ENCODE results near the gene RALB. TPM values are rescaled to one million over a fixed set of nuclear protein-coding genes. Genes with fewer than 3 reads are reported as not detected.
"Not testable (repeated sequence)": the region's sequence is repeated elsewhere in the genome, so short reads cannot be mapped to it uniquely, and the experiment has no call there.

The RALB gene
- total RNA-seq, 1 experiment from 2014 or later = 17.1 TPM

DNA sequence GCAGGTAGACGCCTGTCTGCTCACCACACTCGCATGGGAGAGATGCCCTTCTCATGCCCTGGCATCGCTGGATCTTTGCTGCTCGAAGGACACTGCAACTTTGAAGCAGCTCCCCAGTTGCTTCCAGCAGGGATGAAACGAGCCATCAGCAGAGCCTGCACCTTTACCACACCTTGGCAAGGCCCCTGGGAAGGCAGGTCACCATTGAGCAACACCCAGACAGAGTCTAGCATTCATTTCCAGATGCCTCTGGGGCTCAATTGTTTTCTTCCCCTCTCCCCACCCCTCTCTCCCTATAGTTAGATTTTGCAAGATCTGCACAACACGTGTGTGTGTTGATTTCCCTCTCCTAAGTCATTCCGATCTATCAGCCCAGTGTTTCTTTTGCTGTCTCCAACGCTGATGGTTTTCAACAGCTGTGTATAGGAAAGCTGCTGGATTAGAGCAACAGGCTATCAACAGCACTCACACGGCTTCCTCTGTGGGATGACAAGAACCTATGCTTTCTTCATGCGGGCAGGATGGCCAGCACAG, 67.7 kb downstream of the RALB start (continued):
- TF ChIP-seq, protein P1, sequence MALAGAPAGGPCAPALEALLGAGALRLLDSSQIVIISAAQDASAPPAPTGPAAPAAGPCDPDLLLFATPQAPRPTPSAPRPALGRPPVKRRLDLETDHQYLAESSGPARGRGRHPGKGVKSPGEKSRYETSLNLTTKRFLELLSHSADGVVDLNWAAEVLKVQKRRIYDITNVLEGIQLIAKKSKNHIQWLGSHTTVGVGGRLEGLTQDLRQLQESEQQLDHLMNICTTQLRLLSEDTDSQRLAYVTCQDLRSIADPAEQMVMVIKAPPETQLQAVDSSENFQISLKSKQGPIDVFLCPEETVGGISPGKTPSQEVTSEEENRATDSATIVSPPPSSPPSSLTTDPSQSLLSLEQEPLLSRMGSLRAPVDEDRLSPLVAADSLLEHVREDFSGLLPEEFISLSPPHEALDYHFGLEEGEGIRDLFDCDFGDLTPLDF (CRISPR knock-in tag; IDR thresholded peaks at IDR 0.05) = no peak
- no peak for TF ChIP-seq ZNF396 (CRISPR knock-in tag; IDR thresholded peaks at IDR 0.05; ENCODE audit: borderline replicate concordance)
- TF ChIP-seq GRHL2 (CRISPR knock-in tag; IDR thresholded peaks at IDR 0.05; ENCODE audit: insufficient replicate concordance, severe bottlenecking) = no peak
- TF ChIP-seq, protein P2, sequence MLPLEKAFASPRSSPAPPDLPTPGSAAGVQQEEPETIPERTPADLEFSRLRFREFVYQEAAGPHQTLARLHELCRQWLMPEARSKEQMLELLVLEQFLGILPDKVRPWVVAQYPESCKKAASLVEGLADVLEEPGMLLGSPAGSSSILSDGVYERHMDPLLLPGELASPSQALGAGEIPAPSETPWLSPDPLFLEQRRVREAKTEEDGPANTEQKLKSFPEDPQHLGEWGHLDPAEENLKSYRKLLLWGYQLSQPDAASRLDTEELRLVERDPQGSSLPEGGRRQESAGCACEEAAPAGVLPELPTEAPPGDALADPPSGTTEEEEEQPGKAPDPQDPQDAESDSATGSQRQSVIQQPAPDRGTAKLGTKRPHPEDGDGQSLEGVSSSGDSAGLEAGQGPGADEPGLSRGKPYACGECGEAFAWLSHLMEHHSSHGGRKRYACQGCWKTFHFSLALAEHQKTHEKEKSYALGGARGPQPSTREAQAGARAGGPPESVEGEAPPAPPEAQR (CRISPR knock-in tag; IDR thresholded peaks at IDR 0.05) = no peak
- TF ChIP-seq SMAD4 (CRISPR knock-in tag; IDR thresholded peaks at IDR 0.05) = no peak
- no peak for TF ChIP-seq CBFB (CRISPR knock-in tag; IDR thresholded peaks at IDR 0.05; ENCODE audit: low read depth)

DNA sequence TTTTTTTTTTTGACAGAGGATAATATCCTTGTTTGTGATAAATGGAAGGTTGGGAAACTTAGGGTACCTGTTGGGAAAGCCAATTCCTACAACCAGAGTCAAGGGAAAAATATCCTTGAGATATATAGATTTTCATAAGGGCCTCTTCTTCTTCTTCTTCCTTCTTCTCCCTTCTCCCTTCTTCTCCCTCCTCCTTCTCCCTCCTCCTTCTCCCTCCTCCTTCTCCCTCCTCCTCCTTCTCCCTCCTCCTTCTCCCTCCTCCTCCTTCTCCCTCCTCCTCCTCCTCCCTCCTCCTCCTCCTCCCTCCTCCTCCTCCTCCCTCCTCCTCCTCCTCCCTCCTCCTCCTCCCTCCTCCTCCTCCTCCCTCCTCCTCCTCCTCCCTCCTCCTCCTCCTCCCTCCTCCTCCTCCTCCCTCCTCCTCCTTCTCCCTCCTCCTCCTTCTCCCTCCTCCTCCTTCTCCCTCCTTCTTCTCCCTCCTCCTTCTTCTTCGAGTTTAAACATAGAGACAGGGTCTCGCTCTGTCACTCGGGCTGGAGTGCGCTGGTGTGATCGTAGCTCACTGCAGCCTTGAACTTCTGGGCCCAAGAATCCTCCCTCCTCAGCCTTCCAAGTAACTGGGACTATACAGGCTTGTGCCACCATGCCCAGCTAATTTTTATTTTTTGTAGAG, 68.4 kb downstream of the RALB start:
- DNase-seq (ENCODE audit: low spot score); H3K36me3 Mint-ChIP-seq; H3K9me3 Mint-ChIP-seq; H3K4me1 Mint-ChIP-seq; H3K27ac Mint-ChIP-seq; H3K4me3 Mint-ChIP-seq; ATAC-seq; H3K27me3 Mint-ChIP-seq (ENCODE audit: low read depth); POLR2A ChIA-PET: not testable (repeated sequence)
- CTCF ChIA-PET = interaction anchor here (0.6 to 1.0 kb wide), 2 partner anchors 192 to 232 kb away, joined by 3 to 4 read pairs; no protein-coding TSS in a partner anchor

DNA sequence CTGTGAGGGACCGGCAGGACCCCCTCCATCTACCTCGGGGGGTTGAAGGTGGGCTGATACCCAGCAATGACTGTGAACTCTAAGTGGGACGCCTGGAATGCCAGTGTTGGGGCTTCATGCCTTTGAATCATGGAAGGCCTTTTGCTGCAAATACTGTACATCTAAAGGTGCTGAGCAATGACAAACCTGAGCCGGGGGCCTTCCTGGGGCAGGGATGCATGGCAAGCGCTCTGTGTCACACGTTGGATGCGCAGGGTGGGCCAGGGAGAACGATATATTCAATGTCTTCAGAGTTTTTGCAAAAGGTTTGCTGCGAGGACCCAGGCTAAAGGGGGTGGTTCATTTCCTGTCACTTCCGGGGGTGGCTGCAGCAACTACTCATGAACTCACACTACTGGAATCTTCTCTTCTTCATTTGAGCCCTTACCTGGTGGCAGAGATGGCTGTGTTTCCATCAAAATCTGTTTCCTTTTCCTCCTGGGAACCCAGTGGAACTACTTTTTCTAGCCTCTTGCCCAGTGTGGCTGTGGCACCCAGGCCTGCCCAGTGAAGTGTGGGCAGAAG, 69.2 kb downstream of the RALB start:
- ChIA-PET CTCF (interaction anchor here (2.7 kb wide), 1 partner anchor 9 kb away, joined by 11 read pairs; no protein-coding TSS in a partner anchor), POLR2A (no interaction called here)
- peaks cover 3% of the 10 kb centered on the region for H3K27me3 Mint-ChIP-seq (ENCODE audit: low read depth)
- H3K36me3 Mint-ChIP-seq = no peaks in the 10 kb centered on the region
- DNase-seq (ENCODE audit: low spot score) (no peak), ATAC-seq (no peak)
- no peak overlapping the region for H3K27ac Mint-ChIP-seq
- TF ChIP-seq GRHL2 (CRISPR knock-in tag; IDR thresholded peaks at IDR 0.05; ENCODE audit: insufficient replicate concordance, severe bottlenecking) (no peak), ZNF317 (CRISPR knock-in tag; IDR thresholded peaks at IDR 0.05; ENCODE audit: borderline replicate concordance, low read depth) (no peak), ZNF396 (CRISPR knock-in tag; IDR thresholded peaks at IDR 0.05; ENCODE audit: borderline replicate concordance) (no peak), ZNF232 (CRISPR knock-in tag; IDR thresholded peaks at IDR 0.05) (no peak), NR1H2 (CRISPR knock-in tag; IDR thresholded peaks at IDR 0.05) (no peak), SP1 (CRISPR knock-in tag; conservative IDR thresholded peaks at IDR 0.05) (no peak), OVOL2 (CRISPR knock-in tag; IDR thresholded peaks at IDR 0.05; ENCODE audit: borderline replicate concordance) (no peak), ZNF121 (CRISPR knock-in tag; IDR thresholded peaks at IDR 0.05) (no peak), FOXP1 (CRISPR knock-in tag; IDR thresholded peaks at IDR 0.05; ENCODE audit: borderline replicate concordance) (no peak)
- TF ChIP-seq, protein P3, sequence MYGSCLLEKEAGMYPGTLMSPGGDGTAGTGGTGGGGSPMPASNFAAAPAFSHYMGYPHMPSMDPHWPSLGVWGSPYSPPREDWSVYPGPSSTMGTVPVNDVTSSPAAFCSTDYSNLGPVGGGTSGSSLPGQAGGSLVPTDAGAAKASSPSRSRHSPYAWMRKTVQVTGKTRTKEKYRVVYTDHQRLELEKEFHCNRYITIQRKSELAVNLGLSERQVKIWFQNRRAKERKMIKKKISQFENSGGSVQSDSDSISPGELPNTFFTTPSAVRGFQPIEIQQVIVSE (CRISPR knock-in tag; IDR thresholded peaks at IDR 0.05; ENCODE audit: borderline replicate concordance) = no peak
- no peaks in the 10 kb centered on the region for H3K9me3 Mint-ChIP-seq
- no peaks in the 10 kb centered on the region for H3K4me1 Mint-ChIP-seq
- H3K4me3 Mint-ChIP-seq = no peak overlapping the region

DNA sequence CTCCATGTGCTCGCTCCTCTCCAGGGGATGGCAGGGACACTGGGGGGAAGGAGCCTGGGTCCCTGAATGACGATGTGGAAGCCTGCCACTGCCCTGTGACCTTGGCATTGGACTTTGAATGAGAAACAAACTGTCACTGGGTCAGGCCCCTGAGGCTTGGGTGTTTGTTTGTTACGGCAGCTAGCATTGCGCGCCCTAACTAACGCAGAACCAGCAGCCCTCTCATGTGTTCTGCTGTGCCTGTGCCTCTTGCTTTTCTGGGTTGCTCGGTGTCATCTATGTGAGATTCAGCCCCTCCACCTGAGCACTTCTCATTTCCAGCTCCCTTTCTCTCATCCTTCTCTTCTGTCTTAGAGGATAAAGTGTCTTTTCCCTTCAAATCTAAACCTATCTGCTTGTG, 69.7 kb downstream of the RALB start:
- no peak overlapping the region for H3K4me3 Mint-ChIP-seq
- no peaks in the 10 kb centered on the region for H3K36me3 Mint-ChIP-seq
- peaks cover 5% of the 10 kb centered on the region for H3K27me3 Mint-ChIP-seq (ENCODE audit: low read depth)
- no peaks in the 10 kb centered on the region for H3K4me1 Mint-ChIP-seq
- no peak overlapping the region for H3K27ac Mint-ChIP-seq
- POLR2A ChIA-PET = no interaction called here
- no peak for ATAC-seq
- CTCF ChIA-PET = interaction anchor here (2.7 kb wide), 1 partner anchor 9 kb away, joined by 11 read pairs; no protein-coding TSS in a partner anchor
- no peak for DNase-seq (ENCODE audit: low spot score)
- no peaks in the 10 kb centered on the region for H3K9me3 Mint-ChIP-seq
- TF ChIP-seq SOX15 (CRISPR knock-in tag; IDR thresholded peaks at IDR 0.05) (no peak), NR3C1 (CRISPR knock-in tag; conservative IDR thresholded peaks at IDR 0.05; ENCODE audit: low read depth) (no peak), FOXK1 (CRISPR knock-in tag; IDR thresholded peaks at IDR 0.05) (no peak), ZNF219 (CRISPR knock-in tag; IDR thresholded peaks at IDR 0.05; ENCODE audit: borderline replicate concordance) (no peak), FOXP1 (CRISPR knock-in tag; IDR thresholded peaks at IDR 0.05; ENCODE audit: borderline replicate concordance) (no peak), ZNF232 (CRISPR knock-in tag; IDR thresholded peaks at IDR 0.05) (no peak)
- TF ChIP-seq, protein P4, sequence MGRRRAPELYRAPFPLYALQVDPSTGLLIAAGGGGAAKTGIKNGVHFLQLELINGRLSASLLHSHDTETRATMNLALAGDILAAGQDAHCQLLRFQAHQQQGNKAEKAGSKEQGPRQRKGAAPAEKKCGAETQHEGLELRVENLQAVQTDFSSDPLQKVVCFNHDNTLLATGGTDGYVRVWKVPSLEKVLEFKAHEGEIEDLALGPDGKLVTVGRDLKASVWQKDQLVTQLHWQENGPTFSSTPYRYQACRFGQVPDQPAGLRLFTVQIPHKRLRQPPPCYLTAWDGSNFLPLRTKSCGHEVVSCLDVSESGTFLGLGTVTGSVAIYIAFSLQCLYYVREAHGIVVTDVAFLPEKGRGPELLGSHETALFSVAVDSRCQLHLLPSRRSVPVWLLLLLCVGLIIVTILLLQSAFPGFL (CRISPR knock-in tag; IDR thresholded peaks at IDR 0.05; ENCODE audit: borderline replicate concordance) = no peak
- TF ChIP-seq, protein P5, sequence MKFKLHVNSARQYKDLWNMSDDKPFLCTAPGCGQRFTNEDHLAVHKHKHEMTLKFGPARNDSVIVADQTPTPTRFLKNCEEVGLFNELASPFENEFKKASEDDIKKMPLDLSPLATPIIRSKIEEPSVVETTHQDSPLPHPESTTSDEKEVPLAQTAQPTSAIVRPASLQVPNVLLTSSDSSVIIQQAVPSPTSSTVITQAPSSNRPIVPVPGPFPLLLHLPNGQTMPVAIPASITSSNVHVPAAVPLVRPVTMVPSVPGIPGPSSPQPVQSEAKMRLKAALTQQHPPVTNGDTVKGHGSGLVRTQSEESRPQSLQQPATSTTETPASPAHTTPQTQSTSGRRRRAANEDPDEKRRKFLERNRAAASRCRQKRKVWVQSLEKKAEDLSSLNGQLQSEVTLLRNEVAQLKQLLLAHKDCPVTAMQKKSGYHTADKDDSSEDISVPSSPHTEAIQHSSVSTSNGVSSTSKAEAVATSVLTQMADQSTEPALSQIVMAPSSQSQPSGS (CRISPR knock-in tag; IDR thresholded peaks at IDR 0.05; ENCODE audit: borderline replicate concordance, low read depth) = no peak
- TF ChIP-seq, protein P6, sequence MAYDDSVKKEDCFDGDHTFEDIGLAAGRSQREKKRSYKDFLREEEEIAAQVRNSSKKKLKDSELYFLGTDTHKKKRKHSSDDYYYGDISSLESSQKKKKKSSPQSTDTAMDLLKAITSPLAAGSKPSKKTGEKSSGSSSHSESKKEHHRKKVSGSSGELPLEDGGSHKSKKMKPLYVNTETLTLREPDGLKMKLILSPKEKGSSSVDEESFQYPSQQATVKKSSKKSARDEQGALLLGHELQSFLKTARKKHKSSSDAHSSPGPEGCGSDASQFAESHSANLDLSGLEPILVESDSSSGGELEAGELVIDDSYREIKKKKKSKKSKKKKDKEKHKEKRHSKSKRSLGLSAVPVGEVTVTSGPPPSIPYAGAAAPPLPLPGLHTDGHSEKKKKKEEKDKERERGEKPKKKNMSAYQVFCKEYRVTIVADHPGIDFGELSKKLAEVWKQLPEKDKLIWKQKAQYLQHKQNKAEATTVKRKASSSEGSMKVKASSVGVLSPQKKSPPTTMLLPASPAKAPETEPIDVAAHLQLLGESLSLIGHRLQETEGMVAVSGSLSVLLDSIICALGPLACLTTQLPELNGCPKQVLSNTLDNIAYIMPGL (CRISPR knock-in tag; IDR thresholded peaks at IDR 0.05) = no peak
